B cell (primary cell): ENCODE data around the gene DACT3. TPM values are rescaled to one million over a fixed set of nuclear protein-coding genes. Genes with fewer than 3 reads are reported as not detected.

ENCODE experiments used
- ATAC-seq: fragments of 200-7000 bp; cut with Tn5 transposase; one replicate; pipeline ENCODE4 v1.10.0; 2021; ENCODE audit warnings: low read depth, mild to moderate bottlenecking, moderate number of reproducible peaks, moderate library complexity
- CTCF ChIA-PET: fragments of 350-600 bp; sonication (Branson Sonifier 250); formaldehyde crosslinking; loops from one replicate; lab custom pipeline; 2021; ENCODE audit warnings: antibody characterized with exemption, inconsistent platforms; lab: Charles Lee
- POLR2A ChIA-PET: fragments of 350-600 bp; sonication (Branson Sonifier 250); formaldehyde crosslinking; loops from one replicate; lab custom pipeline; 2021; ENCODE audit warnings: antibody characterized with exemption; lab: Charles Lee
- DNase-seq: peaks from one replicate; pipeline ENCODE4 v3.0.0; 2013
- H2AFZ ChIP-seq: 2 replicates; pipeline ENCODE4 v1.6.1; 2012; ENCODE audit warnings: mild to moderate bottlenecking, low read depth, low read length; ENCODE audit not compliant: insufficient read depth, poor library complexity, severe bottlenecking
- H3K27ac ChIP-seq, 2 donors: 1 replicate in 1 of 2; 2 replicates in 1 of 2; pipeline ENCODE4 v1.5.1; 2012 to 2013; ENCODE audit warnings: low read length in 2 of 2, mild to moderate bottlenecking in 2 of 2, moderate library complexity in 1 of 2
- H3K27me3 ChIP-seq, 4 experiments: fragments of 200-600 bp in 1 of 4; sonication (generic) in 1 of 4; replicated peaks in 1 of 4; 1 replicate in 2 of 4; 2 replicates in 2 of 4; pipeline versions ENCODE4 v1.6.1 to v1.7.0; 2013 to 2016; ENCODE audit warnings: low read length in 3 of 4, mild to moderate bottlenecking in 2 of 4, mixed read lengths in 1 of 4, moderate library complexity in 1 of 4; ENCODE audit not compliant: insufficient read depth in 4 of 4, control insufficient read depth in 3 of 4; ENCODE audit errors: control extremely low read depth in 1 of 4
- H3K36me3 ChIP-seq, 2 experiments: replicated peaks in 1 of 2; 1 replicate in 1 of 2; 2 replicates in 1 of 2; pipeline versions ENCODE4 v1.6.1 to v1.7.1; 2013; ENCODE audit warnings: low read length in 1 of 2; ENCODE audit not compliant: insufficient read depth in 2 of 2, control insufficient read depth in 1 of 2; ENCODE audit errors: control extremely low read depth in 1 of 2, extremely low read depth in 1 of 2
- H3K4me1 ChIP-seq, 2 donors: fragments of 200-600 bp in 1 of 2; sonication (generic) in 1 of 2; 1 replicate in 1 of 2; 2 replicates in 1 of 2; pipeline versions ENCODE4 v1.5.1 to v1.6.1; 2013 to 2017; ENCODE audit warnings: low read length in 2 of 2; ENCODE audit not compliant: control insufficient read depth in 2 of 2, insufficient read depth in 2 of 2
- H3K4me2 ChIP-seq: replicated peaks from 2 replicates; pipeline ENCODE3; 2012; ENCODE audit warnings: mild to moderate bottlenecking, low read depth, low read length; ENCODE audit not compliant: poor library complexity, severe bottlenecking
- H3K4me3 ChIP-seq, 5 experiments: fragments of 200-600 bp in 1 of 5; sonication (generic) in 1 of 5; 1 replicate in 3 of 5; 2 replicates in 2 of 5; pipeline versions ENCODE4 v1.5.1 to v1.7.0; 2011 to 2016; ENCODE audit warnings: low read length in 4 of 5, mild to moderate bottlenecking in 4 of 5, low read depth in 2 of 5, control low read depth in 1 of 5, moderate library complexity in 1 of 5; ENCODE audit not compliant: insufficient read depth in 1 of 5; ENCODE audit errors: control extremely low read depth in 1 of 5, extremely low read depth in 1 of 5
- H3K79me2 ChIP-seq: fragments of 200-600 bp; sonication (generic); one replicate; pipeline ENCODE4 v1.6.0; 2016; ENCODE audit warnings: low read length; ENCODE audit not compliant: control insufficient read depth, insufficient read depth
- H3K9ac ChIP-seq: fragments of 200-600 bp; sonication (generic); 2 replicates; pipeline ENCODE4 v1.6.1; 2017; ENCODE audit warnings: mild to moderate bottlenecking, low read length, moderate library complexity
- H3K9me3 ChIP-seq, 3 donors: one replicate each; pipeline versions ENCODE4 v1.6.1 to v1.7.1; 2013; ENCODE audit warnings: low read length in 2 of 3; ENCODE audit not compliant: control insufficient read depth in 2 of 3, insufficient read depth in 1 of 3; ENCODE audit errors: control extremely low read depth in 1 of 3
- H4K20me1 ChIP-seq: 2 replicates; pipeline ENCODE4 v1.6.0; 2012; ENCODE audit warnings: mild to moderate bottlenecking, low read length; ENCODE audit not compliant: insufficient read depth, control insufficient read depth, poor library complexity, severe bottlenecking
- H3K27ac Mint-ChIP-seq: one replicate; pipeline ENCODE4 v1.8.0; 2021; ENCODE audit warnings: mixed read lengths
- H3K27me3 Mint-ChIP-seq: one replicate; pipeline ENCODE4 v1.8.0; 2021; ENCODE audit warnings: mixed read lengths
- H3K4me1 Mint-ChIP-seq: one replicate; pipeline ENCODE4 v1.8.0; 2021; ENCODE audit warnings: mixed read lengths
- H3K4me3 Mint-ChIP-seq: one replicate; pipeline ENCODE4 v1.8.0; 2021; ENCODE audit warnings: mixed read lengths
- H3K9me3 Mint-ChIP-seq: one replicate; pipeline ENCODE4 v1.8.0; 2022; ENCODE audit warnings: mixed read lengths; ENCODE audit not compliant: insufficient read depth
- CTCF ChIP-seq: fragments of 200-600 bp; IDR thresholded peaks from one replicate; pipeline ENCODE4 v1.8.0; 2022; ENCODE audit warnings: antibody characterized with exemption, mild to moderate bottlenecking
- EZH2 ChIP-seq: IDR thresholded peaks from 2 replicates; pipeline ENCODE4 v1.6.1; 2012; ENCODE audit warnings: borderline replicate concordance, low read depth, mild to moderate bottlenecking, moderate library complexity, low read length; ENCODE audit not compliant: insufficient read depth, poor library complexity, severe bottlenecking
- WGBS: methylation state at CpG from one replicate; pipeline ENCODE4 v1.1.5; 2013; ENCODE audit warnings: missing lambda C conversion rate; ENCODE audit not compliant: insufficient coverage; 5-methylcytosine and 5-hydroxymethylcytosine counted together
- intact Hi-C: fragments of 100-400 bp; cut with micrococcal nuclease; formaldehyde crosslinking; loops from one replicate; pipeline ENCODE4 v1.10.0; 2022
- polyA plus RNA-seq: library from polyadenylated mRNA; depleted of rRNA; stranded (reverse); fragments of >200 nt; gene quantifications from 2 replicates; pipeline ENCODE4 v1.2.3, GENCODE V29; 2012
- total RNA-seq, 2 donors: library from RNA; stranded (reverse); fragments of 120-200 nt in 1 of 2; gene quantifications; 1 replicate in 1 of 2; 2 replicates in 1 of 2; pipeline versions ENCODE4 v1.2.3 to v1.2.4, GENCODE V29; 2013 to 2022

DACT3 gene
- total and polyA plus RNA-seq, 2 donors (not counting 1 experiment from before 2014, with no cell fraction given), result 0.03 to 0.15 TPM

GRCh38 chr19:46661735-46662592, 982 bp upstream of the DACT3 start:
- H4K20me1 ChIP-seq, result no peaks in the 10 kb centered on the region
- peak overlapping the region; percentile 13 for H2AFZ ChIP-seq
- peaks cover 28 to 31% of the 10 kb centered on the region in 2 donors for H3K4me1 ChIP-seq
- DNase-seq, result peak; percentile 86
- H3K36me3 ChIP-seq, result no peaks in the 10 kb centered on the region
- H3K27ac ChIP-seq, result peak overlapping the region; percentile 32 to 54
- peak; percentile 21 for ATAC-seq
- Mint-ChIP-seq H3K9me3 (no peaks in the 10 kb centered on the region), H3K27me3 (peaks cover 12% of the 10 kb centered on the region), H3K4me1 (peaks cover 23% of the 10 kb centered on the region), H3K27ac (peak overlapping the region; percentile 85), H3K4me3 (peak overlapping the region; percentile 85)
- H3K4me2 ChIP-seq, result peak overlapping the region; percentile 94
- ChIA-PET POLR2A (interaction anchor here (0.5 to 2.4 kb wide), 12 partner anchors 20 to 1570 kb away, joined by 3 to 30 read pairs (median 6); partner anchors contain the start of gene CALM3), CTCF (interaction anchor here (0.7 to 12.3 kb wide), 40 partner anchors 9 to 266 kb away, joined by 3 to 447 read pairs (median 4); partner anchors contain the start of genes CALM3, GNG8 and PTGIR)
- intact Hi-C loops, result loop anchor here (1.0 to 2.0 kb wide), 10 partner anchors 28 to 451 kb away; partner anchors contain the start of genes ARHGAP35, FKRP, SLC1A5 and STRN4
- no peaks in the 10 kb centered on the region for H3K79me2 ChIP-seq
- H3K9me3 ChIP-seq, result peaks cover 0 to 6% (median under 1%) of the 10 kb centered on the region in 3 donors
- TF ChIP-seq CTCF, result peak; percentile 95
- TF ChIP-seq EZH2, result no peak
- H3K27me3 ChIP-seq, result peaks cover 0 to 30% (median 18%) of the 10 kb centered on the region in 4 experiments
- peak overlapping the region; percentile 26 to 67 (median 52) for H3K4me3 ChIP-seq
- WGBS, result 7% methylated on average over 15 of the region's 19 CpGs
- H3K9ac ChIP-seq, result peak overlapping the region; percentile 55
